Measurements from ENCODE around the gene SCN4A.
A peak's percentile ranks its signal among the peaks of the same experiment; 100 is the strongest.
"Not testable (repeated sequence)": the region's sequence is repeated elsewhere in the genome, so short reads cannot be mapped to it uniquely, and the experiment has no call there.

SCN4A gene

DNA sequence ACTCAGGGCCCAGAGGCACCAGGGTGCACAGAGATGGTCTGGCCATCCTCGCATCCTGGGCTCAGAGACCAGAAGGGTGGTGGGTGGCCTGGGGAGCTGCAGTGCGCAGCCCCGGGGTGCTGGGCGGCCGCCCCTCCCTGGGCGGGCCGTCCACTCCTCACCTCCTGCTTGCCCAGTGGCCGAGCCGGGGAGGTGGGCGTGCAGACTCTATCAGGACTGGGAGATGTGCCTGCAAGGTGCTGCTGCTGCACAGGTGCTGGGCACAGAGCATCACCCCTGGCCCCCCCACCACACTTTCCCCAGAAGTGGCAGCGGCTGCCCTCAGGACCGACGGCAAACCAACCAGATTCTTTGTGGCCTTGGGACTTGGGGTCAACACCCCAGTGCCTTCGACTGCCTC lies at the start of gene SCN4A:
Gene SCN4A (minus strand): TSS at position 123 of the 400 bp plus-strand sequence. CDS start 77 bp downstream, at position 46.
- DNase-seq, result no peak

DNA sequence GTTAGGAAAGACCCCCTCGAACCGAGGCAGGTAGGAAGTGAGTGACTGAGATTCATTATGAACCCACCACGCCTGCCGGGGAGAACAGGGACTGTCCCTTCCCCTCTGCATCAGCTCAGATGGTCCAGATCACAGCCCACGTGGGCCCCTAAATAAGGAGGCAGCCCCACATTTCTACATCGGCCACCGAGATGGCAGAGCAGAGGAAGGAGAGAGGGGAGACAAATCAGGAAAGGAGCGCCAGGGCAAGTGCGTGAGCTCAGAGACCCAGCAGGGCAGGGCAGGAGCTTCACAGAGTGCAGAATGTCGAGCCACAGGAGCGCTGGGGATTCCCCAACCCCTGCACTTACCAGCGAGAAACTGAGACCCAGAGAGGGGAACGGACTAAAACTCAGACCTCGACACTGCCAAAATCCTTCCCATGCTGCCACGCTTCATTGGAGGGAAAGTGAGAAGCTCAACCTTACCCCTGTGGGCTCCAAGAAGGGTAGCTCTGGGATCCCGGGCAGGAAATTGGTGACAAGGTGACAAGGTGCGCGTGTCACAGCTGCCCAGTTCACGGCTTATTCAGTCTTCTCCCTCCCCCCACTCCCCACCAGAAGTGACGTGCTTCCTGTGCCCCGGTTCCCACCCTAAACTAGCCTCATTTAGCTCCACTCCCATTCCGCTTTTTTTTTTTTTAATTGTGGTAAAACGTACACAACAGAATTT lies 47.5 kb upstream of the SCN4A start, which contains the start of gene ICAM2:
Gene ICAM2 (minus strand): TSS at position 578 of the 711 bp plus-strand sequence. CDS start 13,942 bp downstream, outside the sequence.
- DNase-seq, result no peak

DNA sequence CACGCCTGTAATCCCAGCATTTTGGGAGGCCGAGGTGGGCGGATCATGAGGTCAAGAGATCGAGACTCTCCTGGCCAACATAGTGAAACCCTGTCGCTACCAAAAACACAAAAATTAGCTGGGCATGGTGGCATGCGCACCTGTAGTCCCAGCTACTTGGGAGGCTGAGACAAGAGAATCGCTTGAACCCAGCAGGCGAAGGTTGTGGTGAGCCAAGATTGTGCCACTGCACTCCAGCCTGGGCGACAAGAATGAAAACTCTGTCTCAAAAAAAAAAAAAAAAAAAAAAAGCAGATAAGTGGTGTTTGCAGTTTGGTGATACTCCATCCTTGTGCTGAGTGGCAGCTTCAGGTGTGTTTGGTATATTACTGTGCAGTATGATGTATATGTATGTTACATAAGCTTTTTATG lies 46.8 kb upstream of the SCN4A start:
- DNase-seq, result not testable (repeated sequence)

DNA sequence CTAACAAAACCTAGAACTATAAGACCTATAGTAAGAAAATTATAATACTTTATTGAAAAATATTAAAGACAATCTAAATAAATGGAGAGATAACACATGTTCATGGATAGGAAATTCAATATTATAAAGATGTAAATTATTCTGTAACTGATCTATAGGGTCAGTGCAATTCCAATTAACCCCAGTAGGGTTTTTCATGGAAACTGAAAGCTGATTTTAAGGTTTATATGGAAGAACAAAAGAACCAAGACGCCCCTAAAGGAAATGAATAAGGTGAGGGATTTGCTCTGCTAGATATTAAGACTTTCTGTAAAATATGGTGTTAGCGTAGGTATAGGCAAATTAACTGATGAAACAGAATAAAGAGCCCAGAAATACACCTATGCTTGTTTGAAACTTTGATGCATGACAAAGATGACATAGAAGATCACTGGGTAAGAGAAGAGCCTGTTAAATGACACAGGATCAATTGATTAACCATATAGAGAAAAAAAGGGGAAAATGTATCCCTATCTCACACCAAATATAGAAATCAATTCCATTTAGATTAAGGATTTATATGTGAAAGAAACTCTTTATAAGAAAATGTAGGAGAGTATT lies 44.8 kb upstream of the SCN4A start:
- DNase-seq, result no peak

DNA sequence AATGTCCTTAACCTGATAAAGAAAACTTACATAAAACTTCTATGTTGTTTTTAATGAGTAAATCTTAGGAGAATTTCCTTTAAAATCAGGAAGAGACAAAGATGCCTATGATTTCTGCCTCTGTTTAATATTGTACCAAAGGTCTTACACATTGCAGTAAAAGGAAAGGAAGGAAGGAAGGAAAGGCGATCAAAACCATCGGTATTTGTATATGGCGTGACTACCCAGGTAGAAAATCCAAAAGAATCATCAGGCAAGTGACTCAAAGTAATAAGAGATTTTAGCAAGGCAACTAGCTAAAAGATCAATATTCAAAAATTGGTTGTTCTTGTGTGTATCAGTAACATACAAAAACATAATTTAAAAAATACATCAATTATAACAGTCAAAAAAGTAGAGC lies 44.3 kb upstream of the SCN4A start:
- DNase-seq, result no peak

DNA sequence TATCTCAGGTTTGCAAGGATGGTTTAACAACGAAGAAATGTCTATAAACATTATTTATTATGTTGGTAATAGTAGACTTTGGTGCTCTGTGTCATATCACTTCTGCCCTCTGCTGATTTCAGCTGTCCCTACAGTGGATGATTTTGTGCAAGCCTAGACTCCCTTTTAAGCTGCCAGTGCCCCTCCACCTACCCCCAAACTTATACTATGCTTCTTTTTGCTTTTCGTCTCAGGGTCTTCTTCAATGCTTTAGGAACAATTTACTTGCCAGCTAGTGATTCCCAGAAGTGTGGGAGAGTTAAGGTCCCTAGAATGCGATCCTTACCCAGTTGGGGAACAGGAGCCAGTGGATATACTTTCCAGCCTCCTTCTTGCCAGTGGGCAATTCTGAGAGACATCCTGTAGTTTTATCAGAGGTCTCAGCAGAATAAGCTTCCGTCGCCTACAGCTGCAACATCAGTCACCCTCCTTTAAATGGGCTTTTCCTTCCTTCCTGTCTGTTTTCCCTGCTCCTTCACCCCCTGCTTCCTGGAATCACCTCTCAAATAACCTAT lies 43.6 kb upstream of the SCN4A start:
- no peak for DNase-seq

DNA sequence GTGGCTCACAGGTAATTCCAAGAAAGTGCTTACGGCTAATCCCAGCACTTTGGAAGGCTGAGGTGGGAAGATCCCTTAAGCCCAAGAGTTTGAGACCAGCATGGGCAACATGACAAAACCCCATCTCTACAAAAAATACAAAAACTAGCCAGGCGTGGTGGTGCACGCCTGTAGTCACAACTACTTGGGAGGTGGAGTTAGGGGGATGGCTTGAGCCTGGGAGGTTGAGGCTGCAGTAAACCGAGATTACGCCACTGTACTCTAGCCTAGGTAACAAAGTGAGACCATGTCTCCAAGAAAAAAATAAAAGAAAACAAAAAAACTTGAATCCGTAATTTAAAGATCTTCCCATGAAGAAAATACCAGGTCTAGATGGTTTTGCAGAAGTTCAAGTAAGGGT lies 42.7 kb upstream of the SCN4A start:
- no peak for DNase-seq

DNA sequence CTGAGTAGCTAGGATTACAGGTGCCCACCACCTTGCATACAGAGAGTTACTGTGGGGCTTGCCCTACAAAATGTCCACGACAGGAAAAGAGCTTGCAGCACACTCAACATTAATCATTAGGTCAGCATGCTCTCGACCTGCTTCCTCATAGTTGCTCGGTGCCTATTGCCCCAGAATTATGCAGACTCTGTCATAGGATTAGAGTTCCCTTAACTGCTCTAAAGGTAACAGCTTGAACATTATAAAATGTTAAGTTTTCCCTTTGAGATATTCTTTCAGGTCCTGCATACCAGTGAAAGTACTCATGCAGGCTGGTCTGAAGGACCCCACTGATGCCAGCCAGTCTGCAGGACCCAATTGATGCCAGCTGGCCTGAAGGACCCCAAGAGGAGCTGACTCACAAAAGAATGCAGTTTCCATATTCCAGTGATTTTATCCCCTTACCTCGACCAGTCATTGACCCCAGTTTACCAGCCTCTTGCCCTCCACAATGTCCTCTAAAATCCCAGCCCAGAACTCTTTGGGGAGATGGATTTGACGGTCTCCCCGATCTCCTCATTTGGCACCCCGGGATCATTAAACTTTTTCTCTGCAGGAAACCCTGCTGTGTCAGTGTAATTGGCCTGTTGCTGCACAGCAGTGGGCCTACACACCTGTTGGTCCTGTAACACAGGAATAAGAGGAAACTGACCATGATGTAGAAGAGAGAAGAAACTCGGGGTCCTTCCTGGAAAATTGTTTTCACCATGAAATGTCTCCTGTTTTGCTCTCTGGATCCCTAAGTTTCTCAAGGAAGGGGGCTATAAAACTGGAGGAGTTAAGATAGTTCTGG lies 37.1 kb upstream of the SCN4A start:
- DNase-seq, result no peak

DNA sequence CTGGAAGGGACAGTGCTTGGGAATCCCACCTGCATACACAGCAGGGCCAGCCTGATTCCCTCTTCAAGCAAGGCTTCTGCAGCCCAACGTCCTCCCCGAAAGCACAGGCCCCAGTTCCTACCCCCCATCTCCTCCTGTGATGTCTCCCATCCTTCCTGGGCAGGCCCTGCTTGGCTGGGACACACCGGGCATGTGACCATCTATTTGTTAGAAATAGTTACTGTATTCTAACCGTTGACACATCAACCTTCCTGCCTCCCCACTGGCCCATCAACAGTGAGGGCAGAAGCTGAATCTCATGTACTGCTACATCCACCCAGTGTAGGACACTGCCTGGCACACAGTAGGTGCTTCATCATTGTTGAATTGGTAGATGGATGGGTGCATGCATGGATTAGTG lies 36.1 kb upstream of the SCN4A start:
- no peak for DNase-seq

DNA sequence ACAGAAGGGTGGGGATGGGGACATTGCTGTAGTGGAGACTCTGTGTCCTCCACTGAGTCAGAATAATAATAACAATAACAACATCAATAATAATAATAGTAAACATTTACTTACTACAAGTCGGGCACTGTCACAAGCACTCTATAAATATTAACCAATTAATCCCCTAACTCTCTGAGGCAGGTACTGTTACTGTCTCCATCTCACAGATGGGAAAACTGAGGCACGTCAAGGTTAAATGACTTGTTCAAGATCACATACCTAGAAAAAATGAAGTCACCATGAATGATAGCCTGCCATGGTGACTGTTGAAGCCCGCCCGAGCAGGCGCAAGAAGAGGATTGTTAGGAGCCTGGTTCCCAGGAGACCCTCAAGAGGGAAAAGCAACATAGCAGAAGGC lies 35.6 kb upstream of the SCN4A start:
- no peak for DNase-seq

DNA sequence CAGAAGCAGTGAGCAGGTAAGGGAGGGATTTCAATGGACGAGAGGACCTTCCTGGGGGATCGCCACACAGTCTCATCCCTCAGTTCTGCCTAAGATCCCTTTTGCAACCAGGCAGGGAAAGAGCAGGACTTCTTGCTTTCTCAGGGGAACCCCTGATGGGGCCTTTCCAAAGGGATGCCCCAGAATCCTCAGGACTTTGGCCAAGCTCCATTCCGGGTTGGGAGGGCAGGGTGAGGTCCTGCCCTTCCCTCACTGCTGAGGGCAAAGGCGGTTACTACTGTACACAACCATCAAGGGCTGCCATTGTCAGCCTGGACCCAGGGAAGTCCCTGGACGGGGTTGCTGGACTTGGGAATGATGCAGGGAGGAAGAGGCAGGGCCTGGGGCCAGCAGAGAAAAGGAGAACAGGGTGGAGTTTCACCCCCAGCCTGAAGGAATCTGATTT lies 35.1 kb upstream of the SCN4A start:
- DNase-seq, result no peak

DNA sequence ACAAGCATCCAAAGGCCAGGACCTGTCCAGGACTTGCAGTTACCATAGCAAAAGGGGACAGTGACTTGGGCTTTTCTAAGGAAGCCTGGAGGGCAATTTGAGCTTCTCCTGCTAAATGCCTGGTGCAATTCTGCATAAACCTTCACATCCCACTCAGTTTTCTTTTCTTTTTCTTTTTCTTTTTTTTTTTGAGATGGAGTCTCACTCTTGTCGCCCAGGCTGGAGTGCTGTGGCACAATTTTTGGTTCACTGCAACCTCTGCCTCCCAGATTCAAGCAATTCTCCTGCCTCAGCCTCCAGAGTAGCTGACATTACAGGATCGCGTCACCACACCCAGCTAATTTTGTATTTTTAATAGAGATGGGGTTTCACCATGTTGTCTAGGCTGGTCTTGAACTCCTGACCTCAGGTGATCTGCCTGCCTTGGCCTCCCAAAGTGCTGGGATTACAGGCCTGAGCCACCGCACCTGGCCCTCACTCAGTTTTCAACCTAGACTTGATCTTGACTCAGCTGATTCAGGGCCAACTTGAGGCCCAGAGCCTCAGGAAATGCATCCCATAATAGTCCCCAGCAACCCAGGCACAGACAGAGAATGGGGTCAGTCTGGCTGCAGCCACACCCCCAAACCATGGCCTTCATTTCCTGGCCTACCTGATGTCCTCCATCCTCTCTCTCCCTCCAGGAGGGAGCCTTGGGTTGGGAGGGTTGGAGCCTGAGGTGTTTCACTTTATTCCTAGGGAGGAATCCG lies 34.5 kb upstream of the SCN4A start:
- DNase-seq, result not testable (repeated sequence)

DNA sequence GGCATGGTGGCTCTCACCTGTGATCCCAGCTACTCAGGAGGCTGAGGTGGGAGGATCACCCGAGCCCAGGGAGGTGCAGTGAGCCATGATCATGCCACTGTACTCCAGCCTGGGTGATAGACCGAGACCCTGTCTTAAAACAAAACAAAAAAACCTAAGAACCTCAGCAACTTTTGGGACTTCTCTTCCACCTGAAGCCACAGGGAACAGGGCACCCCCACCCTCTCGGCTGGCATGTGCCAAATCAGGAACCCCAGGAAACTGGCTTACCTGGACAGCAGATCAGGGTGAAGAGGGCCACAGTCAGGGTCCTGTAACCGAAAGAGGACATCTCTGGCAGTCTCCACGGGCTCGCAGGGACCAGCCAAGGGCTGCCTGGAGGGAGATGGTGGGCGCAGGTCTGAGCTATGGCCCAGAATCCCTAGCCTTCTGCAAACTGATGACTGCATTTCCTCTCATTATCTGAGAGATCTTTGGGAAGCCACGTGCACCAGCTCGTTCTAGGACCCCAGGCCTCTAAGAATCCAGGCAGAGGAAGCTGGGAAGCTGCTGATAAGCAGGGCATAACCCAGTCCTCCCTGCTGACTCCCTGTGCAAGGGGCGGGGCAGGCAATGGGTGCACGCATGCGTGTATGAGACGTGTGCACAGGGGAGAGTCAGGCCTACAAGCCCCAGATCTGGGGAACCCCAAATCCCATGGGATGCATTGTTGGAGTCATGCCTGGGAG lies 33.8 kb upstream of the SCN4A start:
- no peak for DNase-seq

DNA sequence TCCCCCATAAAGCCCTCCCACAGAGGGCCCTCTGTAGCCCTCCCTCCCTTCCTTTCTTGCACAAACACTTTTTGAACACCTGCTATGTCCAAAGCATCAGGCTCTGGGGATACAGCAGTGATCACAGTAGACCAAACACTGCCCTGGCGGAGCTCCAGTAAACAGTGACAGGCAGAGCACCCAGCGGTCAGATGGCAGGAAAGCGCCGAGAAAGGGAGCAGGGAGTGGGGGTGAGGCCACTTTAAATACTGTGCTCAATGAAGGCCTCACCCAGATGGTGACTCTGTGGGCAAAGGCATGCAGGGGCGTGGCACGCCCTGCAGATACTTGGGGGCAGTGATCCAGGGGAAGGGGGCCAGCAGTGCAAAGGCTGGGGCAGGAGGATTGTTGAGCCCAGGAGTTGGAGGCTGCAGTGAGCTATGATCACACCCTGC lies 33.0 kb upstream of the SCN4A start:
- peak; percentile 70 for DNase-seq

DNA sequence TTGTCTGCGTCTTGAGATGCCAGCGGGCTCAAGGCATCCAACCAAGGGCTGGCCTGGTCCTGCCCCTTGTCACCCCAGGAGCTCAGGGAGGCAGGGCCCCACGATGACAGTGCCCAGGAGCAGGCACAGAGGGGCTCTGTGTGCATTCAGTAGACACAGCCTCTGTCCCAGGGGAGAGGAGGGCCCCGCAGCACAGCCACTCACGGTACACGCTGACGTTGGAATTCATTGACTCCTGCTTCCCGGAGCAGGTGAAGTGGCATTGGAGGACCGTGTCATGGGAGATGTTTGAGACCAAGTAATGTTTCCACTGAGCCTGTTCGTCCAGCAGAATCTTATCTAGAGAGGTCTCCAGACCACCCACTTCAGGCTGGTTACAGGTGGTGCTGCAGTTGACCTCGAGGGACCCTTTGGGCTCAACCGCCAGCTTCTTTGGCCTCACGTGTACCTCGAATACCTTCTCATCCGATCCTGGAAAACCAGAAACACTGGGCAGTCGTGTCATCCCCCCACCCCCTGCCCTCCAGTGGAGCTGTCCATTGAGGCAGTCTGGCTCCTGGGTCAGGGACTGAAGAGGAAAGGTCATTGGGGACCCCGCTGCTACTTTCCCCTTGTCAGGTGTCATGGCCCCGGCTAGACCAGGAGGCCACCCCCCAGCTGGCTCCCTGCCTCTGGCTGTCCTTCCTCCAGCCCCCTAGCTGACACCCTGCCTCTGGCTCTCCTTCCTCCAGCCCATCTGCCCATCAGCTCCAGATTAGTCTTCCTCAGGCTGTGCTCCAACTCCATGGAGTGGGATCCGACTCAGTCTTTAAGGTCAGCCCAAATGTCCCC lies 32.4 kb upstream of the SCN4A start:
- no peak for DNase-seq

DNA sequence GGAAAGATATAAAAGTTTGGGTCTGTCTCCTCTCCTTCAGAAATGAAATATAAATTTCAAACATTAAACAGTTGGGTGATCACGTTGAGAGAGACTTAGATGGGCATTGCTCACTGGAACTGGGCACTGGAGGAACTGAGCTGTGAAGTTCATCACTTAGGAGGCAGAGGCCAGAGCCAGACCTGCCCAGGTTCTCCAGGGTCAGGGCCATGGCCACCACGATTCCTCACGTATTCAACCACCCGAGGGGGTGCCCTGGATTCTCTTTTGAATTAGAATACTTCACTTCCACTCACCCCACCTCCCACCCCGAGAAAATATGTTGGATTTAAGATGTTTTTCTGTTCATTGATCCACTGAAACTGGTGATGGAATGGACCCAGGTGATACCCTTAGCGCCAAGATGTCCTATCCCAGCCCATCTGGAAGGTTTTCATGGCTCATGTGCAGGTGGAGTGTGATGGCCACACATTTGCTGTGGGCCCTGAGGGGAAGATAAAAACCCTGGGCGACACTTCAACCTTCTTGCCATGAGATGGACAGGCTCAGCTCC lies 31.6 kb upstream of the SCN4A start:
- no peak for DNase-seq

DNA sequence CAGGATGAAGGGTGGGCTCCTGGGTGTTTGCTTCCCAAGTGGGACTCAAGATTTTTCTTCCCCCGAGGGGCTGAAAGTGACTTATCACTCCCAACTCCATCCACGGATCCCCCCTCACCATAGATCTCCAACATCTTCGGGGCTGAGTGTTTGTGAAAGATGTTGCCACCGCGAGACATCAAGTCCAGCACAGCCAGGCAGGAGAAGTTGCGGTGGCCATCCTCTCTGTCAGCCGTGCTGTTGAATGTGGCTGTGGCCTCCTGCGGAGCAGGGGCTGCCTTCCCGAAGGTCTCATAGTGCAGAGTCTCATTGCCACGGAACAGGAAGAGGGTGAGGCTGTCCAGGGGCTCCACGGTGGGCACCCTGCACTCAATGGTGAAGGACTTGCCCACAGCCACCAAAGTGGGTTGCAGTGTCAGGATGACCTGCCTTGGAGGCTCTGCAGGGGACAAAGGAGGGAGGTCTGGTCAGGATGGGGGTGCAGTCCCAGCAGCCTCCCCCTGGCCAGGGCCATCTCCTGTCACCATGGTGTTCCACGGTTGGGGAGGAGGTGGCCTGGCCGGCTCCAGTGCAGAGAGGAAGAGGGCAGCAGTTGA lies 30.9 kb upstream of the SCN4A start:
- no peak for DNase-seq

DNA sequence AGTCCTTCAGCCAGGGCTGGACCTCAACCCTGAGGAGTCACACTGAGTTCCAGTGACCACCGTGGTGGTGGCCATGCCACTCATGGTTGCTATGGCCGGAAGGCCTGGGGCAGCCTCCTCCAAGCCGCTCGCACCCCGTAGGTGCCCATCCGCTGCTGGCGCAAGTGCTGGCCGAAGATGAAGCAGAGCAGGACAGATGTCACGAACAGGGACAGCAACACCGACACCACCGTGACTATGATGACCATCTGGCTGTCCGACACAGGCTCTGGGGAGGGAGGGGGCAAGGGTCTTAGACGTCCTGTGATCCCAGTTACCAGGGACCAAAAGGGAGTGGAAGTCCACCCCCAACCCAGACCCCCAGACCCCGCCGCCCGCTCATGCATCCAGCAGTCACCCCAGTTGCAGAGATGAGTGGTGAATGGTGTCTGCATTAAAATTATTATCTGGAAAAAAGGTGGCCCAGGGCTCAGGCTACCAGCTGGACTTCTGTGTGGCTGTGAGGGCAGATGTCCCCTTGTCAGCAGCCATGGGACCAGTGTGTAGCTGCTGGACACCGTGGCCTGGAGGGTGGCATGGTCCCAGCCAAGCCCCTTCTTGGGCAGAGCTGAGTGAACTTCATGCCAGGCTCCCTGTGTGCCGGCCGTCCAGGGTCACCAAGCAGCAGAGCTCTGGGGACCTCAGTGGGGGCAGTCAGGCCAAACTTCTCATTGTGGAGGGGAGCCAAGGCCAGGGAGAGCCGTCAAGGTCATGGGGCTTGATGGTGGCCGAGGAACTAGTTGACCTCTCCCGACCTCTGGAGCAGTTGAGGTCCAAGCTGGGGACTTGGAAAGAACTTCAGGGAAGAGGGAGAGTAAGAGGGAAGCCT lies 30.2 kb upstream of the SCN4A start:
- no peak for DNase-seq

All from NCI-H524 treated with DMSO at 0.1 percent for 48 hours (cell line).